HG03159 (cell line): Measurements from ENCODE around the gene DHX15.
A peak's percentile ranks its signal among the peaks of the same experiment; 100 is the strongest.

Experiments used
- ATAC-seq: cut with Tn5 transposase; IDR thresholded peaks from one replicate; pipeline ENCODE4 v1.9.1; 2021; ENCODE audit warnings: mild to moderate bottlenecking, moderate library complexity; ENCODE audit not compliant: unreplicated experiment

DHX15 gene

GRCh38 chr4:24495388-24495787, 89.0 kb downstream of the DHX15 start:
- ATAC-seq: no peak

- no peak for ATAC-seq
These were observed 94.5 kb downstream of the DHX15 start for GRCh38 chr4:24489870-24490269.

GRCh38 chr4:24488399-24489164, 95.8 kb downstream of the DHX15 start:
- ATAC-seq: peak; percentile 94

- ATAC-seq: no peak
These were observed 101.5 kb downstream of the DHX15 start for GRCh38 chr4:24482871-24483270.

- no peak for ATAC-seq
These were observed 106.4 kb downstream of the DHX15 start for GRCh38 chr4:24477919-24478318.
